ENCODE measurements around the gene ZDHHC3.

- TF ChIP-seq GATA2 (IDR thresholded peaks at IDR 0.05; ENCODE audit: low read depth, low read length), result no peak
- no peak for TF ChIP-seq GATA3 (IDR thresholded peaks at IDR 0.05; ENCODE audit: low read depth, low read length)
Measured at GRCh38 chr3:44910693-44911092, 65.3 kb downstream of the ZDHHC3 start.
